Transverse colon (tissue), 4 donors: ENCODE data around the gene SPTLC3. TPM values are rescaled to one million over a fixed set of nuclear protein-coding genes. Genes with fewer than 3 reads are reported as not detected.

Experiments
- DNase-seq: peaks from one replicate; pipeline ENCODE4 v3.0.0-alpha.2; 2019
- H3K27ac ChIP-seq, 4 donors: fragments of 200-600 bp; sonication (generic); 2 replicates each; pipeline ENCODE4 v1.5.1; 2016 to 2018; ENCODE audit warnings: inconsistent platforms in 4 of 4
- H3K27me3 ChIP-seq: fragments of 200-600 bp; sonication (generic); 2 replicates; pipeline ENCODE4 v1.5.1; 2017; ENCODE audit warnings: inconsistent platforms
- H3K36me3 ChIP-seq, 4 donors: fragments of 200-600 bp; sonication (generic); 2 replicates each; pipeline ENCODE4 v1.5.1; 2017 to 2019; ENCODE audit warnings: inconsistent platforms in 4 of 4
- H3K4me1 ChIP-seq, 4 donors: fragments of 200-600 bp; sonication (generic); 2 replicates each; pipeline ENCODE4 v1.5.1; 2017 to 2020; ENCODE audit warnings: inconsistent platforms in 4 of 4
- H3K4me3 ChIP-seq, 4 donors: fragments of 200-600 bp; sonication (generic); 1 replicate in 1 of 4; 2 replicates in 3 of 4; pipeline versions ENCODE4 v1.5.1 to v1.6.1; 2017 to 2019; ENCODE audit warnings: inconsistent platforms in 4 of 4
- H3K9me3 ChIP-seq, 2 donors: fragments of 200-600 bp; sonication (generic); 2 replicates each; pipeline ENCODE4 v1.5.1; 2017 to 2019; ENCODE audit warnings: inconsistent platforms in 2 of 2
- EP300 ChIP-seq: sonication (generic); formaldehyde crosslinking; IDR thresholded peaks from one replicate; pipeline ENCODE4 v1.6.1; 2017; ENCODE audit warnings: antibody characterized with exemption, low read depth
- POLR2A ChIP-seq: fragments of 450-650 bp; IDR thresholded peaks from one replicate; pipeline ENCODE4 v1.6.1; 2016; ENCODE audit warnings: antibody characterized with exemption, mild to moderate bottlenecking, moderate library complexity
- POLR2AphosphoS5 ChIP-seq, 3 donors: sonication (generic); formaldehyde crosslinking; IDR thresholded peaks; one replicate each; pipeline ENCODE4 v1.6.1; 2016; ENCODE audit warnings: antibody characterized with exemption in 3 of 3
- WGBS, 2 donors: methylation state at CpG; one replicate each; pipeline ENCODE4 v1.1.5; 2018; ENCODE audit warnings: low coverage in 1 of 2; 5-methylcytosine and 5-hydroxymethylcytosine counted together
- in situ Hi-C, 4 donors: fragments of 200-750 bp; cut with MboI; loops; one replicate each; pipeline versions ENCODE4 v1.15.0 to v1.15.1; 2017; ENCODE audit warnings: low sequenced_read_pairs in 3 of 4, low pct_ligation_motif_present in 1 of 4, low pct_unique_long_range_greater_than_20kb in 1 of 4
- intact Hi-C: fragments of 100-400 bp; cut with DNase I; formaldehyde crosslinking; loops from one replicate; pipeline ENCODE4 v1.15.1; 2023; ENCODE audit warnings: low total_unique reads
- total RNA-seq, 4 donors: library from RNA; depleted of rRNA; stranded (reverse); fragments of >200 nt; gene quantifications; one replicate each; pipeline ENCODE4 v1.1.0, GENCODE V29; 2016
- TF ChIP-seq, protein P1 (sequence below), 5 experiments: fragments of 200-600 bp in 3 of 5; fragments of 450-650 bp in 2 of 5; sonication (generic) in 3 of 5; IDR thresholded peaks; 1 replicate in 2 of 5; 2 replicates in 3 of 5; pipeline ENCODE4 v1.5.1; 2016 to 2017; ENCODE audit warnings: antibody characterized with exemption in 5 of 5, inconsistent platforms in 3 of 5, mild to moderate bottlenecking in 2 of 5, moderate library complexity in 1 of 5

The SPTLC3 gene
- total RNA-seq, 4 donors from 2014 or later, result 2.6 to 11.6 (median 8.8) TPM

DNA sequence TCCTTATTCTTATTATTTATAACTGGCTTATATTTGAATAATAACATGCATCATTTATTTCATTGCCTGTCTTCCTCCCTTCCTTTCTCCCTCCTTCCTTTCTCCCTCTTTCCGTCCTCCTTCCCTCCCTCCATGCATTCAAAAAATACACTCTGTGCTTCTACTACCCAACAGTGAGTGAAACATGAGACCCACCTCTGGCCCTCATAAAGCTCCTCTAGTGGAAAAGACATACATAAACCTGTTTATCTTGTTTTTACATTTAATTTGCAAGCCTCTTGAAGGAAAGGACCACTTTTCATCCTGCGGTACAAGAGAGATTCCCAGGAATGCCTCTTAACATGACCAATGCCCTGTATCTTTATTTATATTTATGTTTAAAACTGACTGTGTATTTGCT, 190.5 kb downstream of the SPTLC3 start:
- no peaks in the 10 kb centered on the region for H3K27me3 ChIP-seq
- intact Hi-C loops, result no loop called here
- H3K4me3 ChIP-seq, result no peak overlapping the region
- WGBS, 2 donors, result 84 to 91% methylated on average over 2 of the region's 2 CpGs
- in situ Hi-C loops, result no loop called here
- no peaks in the 10 kb centered on the region for H3K36me3 ChIP-seq
- H3K4me1 ChIP-seq, result no peaks in the 10 kb centered on the region
- TF ChIP-seq, protein P1, sequence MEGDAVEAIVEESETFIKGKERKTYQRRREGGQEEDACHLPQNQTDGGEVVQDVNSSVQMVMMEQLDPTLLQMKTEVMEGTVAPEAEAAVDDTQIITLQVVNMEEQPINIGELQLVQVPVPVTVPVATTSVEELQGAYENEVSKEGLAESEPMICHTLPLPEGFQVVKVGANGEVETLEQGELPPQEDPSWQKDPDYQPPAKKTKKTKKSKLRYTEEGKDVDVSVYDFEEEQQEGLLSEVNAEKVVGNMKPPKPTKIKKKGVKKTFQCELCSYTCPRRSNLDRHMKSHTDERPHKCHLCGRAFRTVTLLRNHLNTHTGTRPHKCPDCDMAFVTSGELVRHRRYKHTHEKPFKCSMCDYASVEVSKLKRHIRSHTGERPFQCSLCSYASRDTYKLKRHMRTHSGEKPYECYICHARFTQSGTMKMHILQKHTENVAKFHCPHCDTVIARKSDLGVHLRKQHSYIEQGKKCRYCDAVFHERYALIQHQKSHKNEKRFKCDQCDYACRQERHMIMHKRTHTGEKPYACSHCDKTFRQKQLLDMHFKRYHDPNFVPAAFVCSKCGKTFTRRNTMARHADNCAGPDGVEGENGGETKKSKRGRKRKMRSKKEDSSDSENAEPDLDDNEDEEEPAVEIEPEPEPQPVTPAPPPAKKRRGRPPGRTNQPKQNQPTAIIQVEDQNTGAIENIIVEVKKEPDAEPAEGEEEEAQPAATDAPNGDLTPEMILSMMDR (IDR thresholded peaks at IDR 0.05), result no peak
- TF ChIP-seq EP300 (no peak), POLR2A (no peak), POLR2AphosphoS5 (IDR thresholded peaks at IDR 0.05) (no peak)
- H3K9me3 ChIP-seq, result no peaks in the 10 kb centered on the region
- no peak for DNase-seq
- no peak overlapping the region for H3K27ac ChIP-seq

DNA sequence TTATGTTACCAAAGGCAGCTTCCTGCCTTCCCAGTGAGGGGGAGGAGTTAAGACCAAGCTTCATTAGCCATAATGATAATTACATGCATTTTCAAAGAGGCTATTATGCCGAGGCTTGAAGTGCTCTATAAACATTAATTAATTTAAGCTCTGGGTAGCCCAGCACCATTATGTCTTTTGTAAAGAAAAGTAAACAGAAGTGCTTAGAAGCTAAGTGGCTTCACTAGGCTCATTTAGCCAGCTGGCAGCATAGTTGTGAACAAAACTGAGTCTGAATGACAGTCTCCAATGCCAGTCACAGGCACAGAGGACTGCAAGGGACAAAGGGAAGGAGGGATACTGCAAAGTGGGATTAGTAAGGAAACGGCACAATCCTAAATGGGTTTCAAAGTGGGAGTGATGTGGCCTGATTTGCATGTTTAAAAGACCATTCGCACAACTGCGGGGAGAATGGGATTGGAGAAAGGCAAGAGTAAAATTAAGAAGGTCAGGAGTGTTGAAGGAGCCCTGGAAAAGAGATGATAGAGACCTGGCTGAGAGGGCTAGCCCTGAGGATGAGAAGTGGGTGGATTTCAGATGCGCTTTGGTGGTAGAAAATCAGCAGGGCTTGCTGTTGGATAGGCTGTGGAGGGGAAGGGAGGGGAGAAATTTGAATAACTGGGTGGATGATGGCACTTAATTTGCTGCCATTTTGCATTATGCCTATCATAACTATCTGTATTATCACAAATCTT, 192.2 kb downstream of the SPTLC3 start:
- H3K9me3 ChIP-seq, result no peaks in the 10 kb centered on the region
- H3K4me3 ChIP-seq, result no peak overlapping the region
- no peaks in the 10 kb centered on the region for H3K36me3 ChIP-seq
- no peak for DNase-seq
- intact Hi-C loops (no loop called here), in situ Hi-C loops (no loop called here)
- H3K4me1 ChIP-seq, result no peaks in the 10 kb centered on the region
- no peaks in the 10 kb centered on the region for H3K27me3 ChIP-seq
- TF ChIP-seq POLR2A (no peak), EP300 (no peak), POLR2AphosphoS5 (IDR thresholded peaks at IDR 0.05) (no peak)
- TF ChIP-seq, protein P1 (IDR thresholded peaks at IDR 0.05), result no peak
- H3K27ac ChIP-seq, result no peak overlapping the region
- WGBS, 2 donors, result 55 to 74% methylated on average over 5 of the region's 5 CpGs

DNA sequence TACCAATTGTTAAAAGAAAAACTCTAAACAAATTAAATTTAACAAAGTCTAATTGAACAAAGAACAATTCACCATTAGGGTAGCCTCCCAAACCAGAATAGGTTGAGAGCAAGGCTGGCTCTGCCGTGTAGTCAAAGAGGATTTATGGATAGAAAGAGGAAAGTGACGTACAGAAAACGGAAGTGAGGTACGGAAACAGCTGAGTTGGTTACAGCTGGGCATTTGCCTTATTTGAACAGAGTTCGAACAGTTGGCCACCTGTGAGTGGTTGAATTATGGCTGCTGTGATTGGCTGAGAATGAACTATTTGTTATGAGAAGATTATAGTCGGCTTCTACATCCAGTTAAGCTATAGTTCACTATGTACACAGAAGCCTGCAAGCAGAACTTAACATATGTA, 193.8 kb downstream of the SPTLC3 start:
- TF ChIP-seq POLR2AphosphoS5 (IDR thresholded peaks at IDR 0.05) (no peak), POLR2A (no peak), EP300 (no peak)
- TF ChIP-seq, protein P1 (IDR thresholded peaks at IDR 0.05), result no peak
- H3K27ac ChIP-seq, result no peak overlapping the region
- no peak overlapping the region for H3K4me3 ChIP-seq
- in situ Hi-C loops (no loop called here), intact Hi-C loops (no loop called here)
- H3K36me3 ChIP-seq, result no peaks in the 10 kb centered on the region
- H3K27me3 ChIP-seq, result no peaks in the 10 kb centered on the region
- WGBS, 2 donors, result 38 to 50% methylated on average over 5 to 6 of the region's 6 CpGs
- no peaks in the 10 kb centered on the region for H3K4me1 ChIP-seq
- H3K9me3 ChIP-seq, result no peaks in the 10 kb centered on the region
- DNase-seq, result no peak

DNA sequence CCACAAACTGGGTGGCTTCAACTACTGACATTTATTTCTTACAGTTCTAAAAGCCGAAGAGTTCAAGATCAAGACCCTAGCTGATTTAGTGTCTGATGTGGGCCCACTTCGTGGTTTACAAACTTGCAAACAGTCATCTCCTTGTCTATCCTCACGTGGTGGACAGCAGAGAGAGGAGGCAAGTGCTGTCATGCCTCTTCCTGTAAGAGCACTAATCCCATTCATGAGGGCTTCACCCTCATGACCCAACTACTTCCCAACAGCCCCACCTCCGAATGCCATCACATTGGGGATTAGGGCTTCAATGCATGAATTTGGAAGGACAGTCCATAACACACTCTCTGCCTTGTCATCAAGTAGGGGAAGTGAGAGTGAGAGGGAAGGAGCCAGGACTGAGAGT, 196.7 kb downstream of the SPTLC3 start:
- in situ Hi-C loops, result no loop called here
- no peaks in the 10 kb centered on the region for H3K4me1 ChIP-seq
- no peak for DNase-seq
- H3K4me3 ChIP-seq, result no peak overlapping the region
- no peaks in the 10 kb centered on the region for H3K9me3 ChIP-seq
- H3K27ac ChIP-seq, result no peak overlapping the region
- WGBS, 2 donors, result 76 to 100% methylated on average over 1 to 4 of the region's 4 CpGs
- intact Hi-C loops, result no loop called here
- TF ChIP-seq, protein P1 (IDR thresholded peaks at IDR 0.05), result no peak
- no peak for TF ChIP-seq POLR2AphosphoS5 (IDR thresholded peaks at IDR 0.05)
- no peak for TF ChIP-seq POLR2A
- TF ChIP-seq EP300, result no peak
- no peaks in the 10 kb centered on the region for H3K27me3 ChIP-seq
- no peaks in the 10 kb centered on the region for H3K36me3 ChIP-seq
